ENCODE data around the gene PPIE. TPM values are rescaled to one million over a fixed set of nuclear protein-coding genes. Genes with fewer than 3 reads are reported as not detected.
"Not testable (repeated sequence)": the region's sequence is repeated elsewhere in the genome, so short reads cannot be mapped to it uniquely, and the experiment has no call there.

PPIE gene
- total RNA-seq, 1 experiment from 2014 or later: 80.7 TPM

DNA sequence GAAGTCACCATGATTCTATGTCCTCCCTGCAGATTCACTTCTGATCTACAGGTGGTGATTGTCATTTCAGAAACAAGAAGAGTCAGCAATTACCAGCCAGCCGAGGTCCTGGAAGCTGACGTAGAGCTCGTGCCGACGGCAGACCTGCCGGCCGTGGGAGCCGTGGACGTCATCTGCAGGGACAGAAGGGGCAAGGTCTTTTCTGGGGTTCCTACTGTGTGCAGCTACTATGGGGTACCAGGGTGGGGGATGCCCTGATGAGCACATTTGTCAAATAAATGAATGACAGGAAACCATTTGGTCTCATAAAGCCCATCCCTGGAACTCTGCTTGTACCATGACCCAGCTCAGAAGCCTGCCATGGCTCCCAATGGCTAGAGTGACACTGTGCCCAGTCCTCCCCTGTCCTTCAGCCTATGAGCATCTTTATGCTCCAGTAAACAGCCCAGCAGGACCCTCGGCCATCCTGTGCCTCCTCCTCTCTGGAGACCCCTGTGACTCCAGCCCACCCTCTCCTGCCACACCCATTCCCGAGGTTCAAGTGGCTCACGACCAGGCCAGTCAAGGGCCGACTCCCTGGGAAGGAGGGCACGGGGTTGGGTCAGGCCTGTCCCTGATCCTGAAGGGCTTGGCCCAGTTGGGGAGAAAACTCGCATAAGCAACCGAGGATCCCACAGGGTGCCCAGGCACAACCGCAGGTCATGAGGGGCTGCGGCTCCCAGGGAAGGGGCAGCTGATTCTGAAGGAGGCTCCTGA is 25.1 kb downstream of the PPIE start:
- not testable (repeated sequence) for H3K27me3 ChIP-seq, DNase-seq, H3K36me3 ChIP-seq, H3K9me3 ChIP-seq, H3K4me3 ChIP-seq

DNA sequence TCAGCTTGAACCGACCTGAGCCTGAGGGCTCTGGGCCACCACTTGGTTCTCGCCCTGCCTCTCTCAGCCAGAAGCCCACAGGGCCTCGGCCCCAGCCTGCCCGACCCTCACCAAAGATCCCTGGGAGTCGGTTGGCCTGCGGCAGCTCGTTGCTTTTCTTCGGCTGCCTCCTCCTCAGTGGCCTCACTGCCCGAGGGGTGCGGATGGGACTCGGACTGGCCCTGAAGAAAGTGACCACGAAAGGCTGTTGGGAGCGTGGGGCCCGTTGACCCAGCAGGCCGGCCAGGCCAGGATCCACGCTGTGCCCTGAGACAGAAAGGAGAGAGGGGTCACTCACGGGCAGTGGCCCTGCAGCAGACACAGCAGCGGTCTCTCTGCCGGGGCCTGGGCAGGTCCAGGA is 25.8 kb downstream of the PPIE start:
- H3K9me3 ChIP-seq, DNase-seq, H3K4me3 ChIP-seq, H3K27me3 ChIP-seq, H3K36me3 ChIP-seq: not testable (repeated sequence)

DNA sequence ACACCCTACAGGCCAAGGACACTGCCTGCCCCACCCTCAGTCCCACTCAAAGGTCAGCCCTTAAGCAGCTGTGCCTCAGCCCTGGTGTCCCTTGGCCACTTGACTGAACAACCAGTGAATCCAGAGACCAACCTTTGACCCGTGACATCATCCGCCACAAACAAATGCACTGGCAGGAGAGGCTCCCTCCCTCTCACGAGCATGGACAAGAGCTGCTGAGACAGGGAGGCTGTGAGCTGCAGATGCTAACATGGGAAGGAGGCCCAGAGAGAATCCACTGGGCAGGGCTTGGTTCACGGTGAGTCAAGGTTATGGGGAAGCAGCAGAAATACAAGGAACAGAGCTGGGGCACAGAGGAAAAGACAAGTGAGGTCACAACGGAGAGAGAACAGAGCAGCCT is 27.8 kb downstream of the PPIE start:
- not testable (repeated sequence) for DNase-seq, H3K36me3 ChIP-seq

DNA sequence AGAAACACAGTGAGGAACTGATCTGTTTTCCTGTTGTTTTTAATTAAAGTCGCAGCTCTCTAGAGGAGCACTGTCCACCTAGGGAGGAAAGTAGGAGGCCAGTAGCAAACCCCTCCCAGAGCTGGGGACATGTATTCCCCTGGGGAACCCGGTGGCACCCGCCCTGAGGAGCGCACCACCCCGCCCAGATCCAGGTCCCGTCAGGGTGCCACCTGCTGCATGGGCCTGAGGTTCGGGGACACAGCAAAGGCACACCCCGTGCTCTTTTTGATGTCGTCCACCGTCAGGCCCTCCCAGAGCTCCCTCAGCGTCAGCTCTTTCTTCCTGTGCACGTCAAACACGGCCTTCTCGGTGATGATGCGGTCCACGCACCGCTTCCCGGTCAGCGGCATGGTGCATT is 30.8 kb downstream of the PPIE start:
- not testable (repeated sequence) for H3K9me3 ChIP-seq, DNase-seq, H3K27me3 ChIP-seq, H3K36me3 ChIP-seq, H3K4me3 ChIP-seq

More for the DNA sequence above, 27.8 kb downstream of the PPIE start:
- H3K4me3 ChIP-seq, H3K27me3 ChIP-seq, H3K9me3 ChIP-seq: not testable (repeated sequence)

DNA sequence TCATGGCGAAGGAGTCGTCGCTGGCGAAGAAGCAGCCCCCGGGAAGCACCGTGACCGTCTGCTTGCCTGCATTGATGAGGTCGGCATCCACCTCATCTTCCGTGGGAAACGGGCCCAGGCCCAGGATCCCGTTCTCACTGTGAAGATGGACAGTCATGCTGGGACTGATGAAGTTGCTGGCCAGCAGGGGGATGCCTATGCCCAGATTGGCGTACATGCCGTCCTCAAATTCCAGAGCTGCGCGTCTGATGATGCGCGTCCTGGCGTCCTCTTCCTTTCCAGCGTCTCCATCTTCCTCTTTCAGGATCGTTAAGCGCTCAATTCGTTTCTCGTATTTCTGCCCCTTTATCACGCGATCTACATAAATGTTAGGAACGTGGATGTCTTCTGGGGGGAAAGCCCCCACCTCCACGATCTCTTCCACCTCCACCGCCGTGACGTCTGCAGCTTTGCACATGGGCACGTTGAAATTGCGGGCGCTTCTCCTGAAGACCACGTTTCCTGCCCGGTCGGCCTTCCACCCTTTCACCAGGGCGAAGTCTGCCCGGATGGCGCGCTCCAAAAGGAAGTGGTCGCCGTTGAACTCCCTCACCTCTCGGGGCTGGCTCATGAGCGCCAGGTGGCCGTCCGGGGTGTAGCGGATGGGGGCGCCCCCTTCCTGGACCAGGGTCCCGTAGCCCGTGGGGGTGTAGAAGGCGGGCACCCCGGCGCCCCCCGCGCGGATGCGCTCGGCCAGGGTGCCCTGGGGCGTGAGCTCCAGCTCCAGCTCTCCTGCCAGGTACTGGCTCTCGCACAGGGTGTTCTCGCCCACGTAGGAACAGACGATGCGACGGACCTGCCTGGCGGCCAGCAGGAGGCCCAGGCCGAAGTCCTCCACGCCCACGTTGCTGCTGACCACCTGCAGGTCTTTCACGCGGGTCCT is 31.7 kb downstream of the PPIE start:
- H3K36me3 ChIP-seq, H3K4me3 ChIP-seq, H3K27me3 ChIP-seq, H3K9me3 ChIP-seq, DNase-seq: not testable (repeated sequence)

DNA sequence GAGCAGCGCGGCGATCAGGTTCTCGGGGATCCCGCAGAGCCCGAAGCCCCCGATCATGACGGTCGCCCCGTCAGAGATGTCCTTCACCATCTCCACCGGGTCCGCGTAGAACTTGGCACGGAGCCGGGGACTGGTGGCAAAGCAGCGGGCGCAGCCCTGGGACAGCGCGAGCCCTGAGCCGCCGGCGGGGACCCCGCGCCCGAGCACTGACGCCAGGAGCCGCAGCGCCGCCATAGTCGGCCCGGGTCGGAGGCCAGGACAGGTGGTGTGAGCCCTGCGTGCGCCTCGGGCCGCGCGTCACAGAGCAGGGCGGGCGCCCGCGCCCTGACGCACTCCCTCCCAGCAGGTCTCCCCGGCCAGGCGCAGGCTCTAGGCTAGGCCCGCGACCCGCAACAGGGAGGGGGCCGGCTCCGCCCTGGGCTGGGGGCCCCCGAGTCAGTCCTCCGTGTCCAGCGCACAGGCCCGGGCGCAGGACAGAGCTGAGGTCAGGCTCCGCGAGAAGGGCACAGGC is 32.4 kb downstream of the PPIE start, which contains the start of gene OXCT2:
Gene OXCT2, minus strand, starts transcription at position 327 of the 511 bp plus-strand sequence. Its CDS starts 93 bp downstream, at position 234.
- DNase-seq, H3K36me3 ChIP-seq, H3K4me3 ChIP-seq, H3K9me3 ChIP-seq, H3K27me3 ChIP-seq: not testable (repeated sequence)

DNA sequence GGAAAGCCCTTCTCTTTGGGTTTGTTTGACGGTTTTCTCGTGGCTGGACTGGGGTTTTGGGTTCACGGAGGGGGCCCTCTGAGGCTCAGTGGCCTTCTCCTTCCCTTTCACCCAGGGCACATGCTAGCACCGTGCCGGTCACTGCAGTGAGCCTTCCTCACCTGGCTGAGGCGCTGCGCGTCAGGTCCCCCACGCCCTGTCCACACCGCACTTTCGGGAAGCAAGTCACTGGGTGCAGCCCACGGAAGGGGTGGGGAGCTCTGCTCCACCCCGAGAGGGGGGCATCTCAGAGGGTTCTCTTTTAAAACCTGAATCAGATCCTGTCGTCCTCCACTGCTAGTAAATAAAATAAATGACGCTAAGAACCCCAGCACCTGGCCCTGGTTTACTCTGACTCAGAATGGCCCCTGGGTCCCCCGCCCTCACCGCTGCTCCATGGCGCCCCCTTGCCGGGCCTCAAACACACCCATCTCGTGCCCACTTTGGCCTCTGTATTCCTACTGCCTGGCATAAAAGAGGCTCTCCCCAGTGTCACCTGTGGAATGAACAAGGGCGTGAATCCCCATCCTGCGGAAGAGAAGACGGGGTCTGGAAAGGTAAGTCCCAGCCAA is 34.8 kb downstream of the PPIE start:
- H3K36me3 ChIP-seq, H3K4me3 ChIP-seq, H3K9me3 ChIP-seq, H3K27me3 ChIP-seq, DNase-seq: not testable (repeated sequence)

DNA sequence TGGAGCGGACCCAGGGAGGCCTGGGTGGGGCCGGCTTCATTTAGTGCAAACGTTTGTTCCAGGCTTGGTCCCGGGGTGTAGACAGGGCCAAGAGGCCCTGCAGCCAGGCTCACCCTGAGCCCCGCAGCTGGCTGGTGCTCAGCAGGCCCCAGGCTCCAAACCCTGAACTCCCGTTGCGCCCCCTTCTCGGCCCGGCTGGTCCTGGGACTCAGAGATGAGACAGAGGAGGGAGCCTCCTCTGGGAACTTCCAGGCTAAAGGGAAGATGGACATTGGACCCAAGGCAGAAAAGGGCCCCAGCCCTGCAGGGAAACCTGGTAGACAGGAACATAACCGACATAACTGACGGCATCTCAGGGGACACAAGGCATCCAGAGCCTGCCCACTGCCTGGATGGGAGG is 36.5 kb downstream of the PPIE start:
- not testable (repeated sequence) for H3K27me3 ChIP-seq, DNase-seq, H3K36me3 ChIP-seq, H3K4me3 ChIP-seq, H3K9me3 ChIP-seq

DNA sequence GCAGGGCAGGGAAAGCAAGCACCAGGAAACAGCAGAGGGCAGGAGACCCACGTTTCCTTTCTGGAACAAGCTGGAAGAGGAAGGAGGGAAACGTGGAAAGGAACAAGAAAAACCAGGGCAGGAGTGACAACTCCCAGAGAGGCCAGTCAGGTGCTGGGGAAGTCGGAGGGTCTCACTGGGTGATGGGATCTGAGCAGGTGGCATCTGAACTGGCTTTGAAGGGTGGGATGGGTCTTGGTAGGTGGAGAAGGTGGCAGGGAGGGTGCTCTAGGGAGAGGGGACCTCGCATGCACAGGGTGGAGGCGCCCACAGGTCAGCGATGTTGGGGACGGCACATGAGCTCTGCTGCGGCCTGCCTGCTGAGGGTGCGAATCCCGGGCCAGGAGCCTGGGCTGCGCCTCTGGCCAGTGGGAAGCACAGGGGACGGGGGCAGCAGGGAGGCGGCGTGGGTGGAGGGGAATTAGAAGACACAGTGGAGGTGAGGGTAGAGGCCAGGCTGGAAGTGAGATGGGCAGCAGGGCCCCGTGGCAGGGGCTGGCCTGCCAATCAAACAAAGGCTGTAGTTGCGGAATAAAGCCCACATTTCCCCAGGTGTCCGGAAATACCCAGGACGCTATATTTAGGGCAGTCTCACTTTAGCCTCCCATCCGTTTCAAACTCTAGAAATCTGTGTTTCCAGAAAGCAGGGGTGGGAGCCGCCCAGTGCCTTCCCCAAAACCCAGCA is 37.2 kb downstream of the PPIE start:
- not testable (repeated sequence) for H3K4me3 ChIP-seq, H3K9me3 ChIP-seq, H3K36me3 ChIP-seq, H3K27me3 ChIP-seq, DNase-seq

DNA sequence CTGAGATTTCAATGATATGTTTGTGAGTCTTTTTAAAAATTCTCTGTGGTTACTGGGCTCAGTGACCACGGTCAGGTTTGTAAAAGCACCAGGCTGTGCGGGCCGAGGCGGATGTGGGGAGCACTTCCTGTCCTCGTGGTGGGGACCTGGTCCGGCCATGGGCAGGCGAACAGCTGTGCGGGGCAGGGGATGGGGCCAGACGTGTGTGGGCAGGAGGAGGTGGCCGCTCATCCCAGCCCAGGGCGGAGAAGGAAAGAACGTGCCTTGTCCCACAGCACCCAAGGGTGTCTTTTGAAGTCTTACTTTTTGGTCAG is 37.7 kb downstream of the PPIE start:
- no peak for DNase-seq
- no peaks in the 10 kb centered on the region for H3K9me3 ChIP-seq

DNA sequence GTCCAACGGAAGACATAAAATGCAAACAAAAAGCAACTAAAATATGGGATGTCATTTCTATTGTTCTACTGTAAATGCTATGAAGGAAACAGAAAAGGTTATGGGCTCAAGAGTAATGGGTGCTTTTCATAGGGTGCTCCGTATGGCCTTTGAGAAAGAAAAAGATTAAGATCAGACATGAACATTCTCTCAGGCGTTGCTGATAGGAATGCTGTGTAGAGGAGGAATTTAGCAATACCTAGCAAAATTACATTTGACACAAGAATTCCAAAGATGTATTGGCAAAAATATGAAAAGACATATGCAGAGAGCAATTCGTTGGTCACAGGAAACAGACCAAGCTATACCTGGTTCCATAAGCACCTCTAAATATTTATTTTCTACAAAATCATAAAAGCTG is 38.2 kb downstream of the PPIE start:
- no peaks in the 10 kb centered on the region for H3K9me3 ChIP-seq
- no peak overlapping the region for H3K4me3 ChIP-seq
- DNase-seq: no peak
- H3K27me3 ChIP-seq: no peaks in the 10 kb centered on the region
- no peaks in the 10 kb centered on the region for H3K36me3 ChIP-seq

More for the DNA sequence above, 37.7 kb downstream of the PPIE start:
- no peaks in the 10 kb centered on the region for H3K36me3 ChIP-seq
- H3K27me3 ChIP-seq: no peaks in the 10 kb centered on the region
- H3K4me3 ChIP-seq: no peak overlapping the region

DNA sequence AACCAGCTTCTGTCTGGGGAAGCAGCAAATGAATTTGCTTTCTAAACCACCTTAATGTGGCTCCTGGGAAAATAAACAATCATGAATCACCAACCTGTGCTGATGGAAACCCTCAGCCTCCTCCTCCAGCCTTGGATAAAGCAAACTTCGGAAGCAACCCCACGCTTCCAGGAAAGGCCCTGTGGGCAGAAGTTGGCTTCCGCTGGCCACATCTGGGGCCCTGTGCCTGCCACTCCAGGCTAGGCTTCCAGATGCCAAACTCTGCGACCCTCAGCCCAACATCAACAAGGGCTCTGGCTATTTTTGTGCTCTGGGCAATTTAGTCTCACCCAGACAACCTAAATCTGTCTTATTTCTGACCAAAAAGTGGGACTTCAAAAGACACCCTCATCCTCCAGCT is 38.6 kb downstream of the PPIE start:
- H3K27me3 ChIP-seq: no peaks in the 10 kb centered on the region
- H3K4me3 ChIP-seq: no peak overlapping the region
- no peaks in the 10 kb centered on the region for H3K36me3 ChIP-seq
- H3K9me3 ChIP-seq: no peaks in the 10 kb centered on the region
- no peak for DNase-seq

DNA sequence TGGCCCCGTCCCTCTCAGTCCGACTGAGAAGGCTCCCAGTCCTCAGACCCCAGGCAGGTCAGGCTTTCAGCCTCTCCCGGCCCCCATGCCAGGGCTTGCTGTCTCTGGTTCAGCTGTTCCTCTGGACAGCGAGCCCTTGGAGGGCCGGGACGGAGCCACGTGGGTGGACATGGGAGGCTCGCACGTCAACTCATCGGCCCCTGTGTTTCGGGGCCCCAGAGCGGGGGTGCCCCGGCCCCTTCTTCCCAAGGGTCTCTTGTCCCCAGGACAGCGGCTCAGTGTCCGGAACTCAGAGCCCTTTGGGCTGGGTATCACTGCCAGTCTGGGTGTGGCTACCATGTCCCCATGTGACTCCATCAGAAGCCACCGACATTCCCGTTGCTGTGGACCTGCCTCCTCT is 39.2 kb downstream of the PPIE start:
- H3K36me3 ChIP-seq, H3K4me3 ChIP-seq, H3K27me3 ChIP-seq, DNase-seq, H3K9me3 ChIP-seq: not testable (repeated sequence)

DNA sequence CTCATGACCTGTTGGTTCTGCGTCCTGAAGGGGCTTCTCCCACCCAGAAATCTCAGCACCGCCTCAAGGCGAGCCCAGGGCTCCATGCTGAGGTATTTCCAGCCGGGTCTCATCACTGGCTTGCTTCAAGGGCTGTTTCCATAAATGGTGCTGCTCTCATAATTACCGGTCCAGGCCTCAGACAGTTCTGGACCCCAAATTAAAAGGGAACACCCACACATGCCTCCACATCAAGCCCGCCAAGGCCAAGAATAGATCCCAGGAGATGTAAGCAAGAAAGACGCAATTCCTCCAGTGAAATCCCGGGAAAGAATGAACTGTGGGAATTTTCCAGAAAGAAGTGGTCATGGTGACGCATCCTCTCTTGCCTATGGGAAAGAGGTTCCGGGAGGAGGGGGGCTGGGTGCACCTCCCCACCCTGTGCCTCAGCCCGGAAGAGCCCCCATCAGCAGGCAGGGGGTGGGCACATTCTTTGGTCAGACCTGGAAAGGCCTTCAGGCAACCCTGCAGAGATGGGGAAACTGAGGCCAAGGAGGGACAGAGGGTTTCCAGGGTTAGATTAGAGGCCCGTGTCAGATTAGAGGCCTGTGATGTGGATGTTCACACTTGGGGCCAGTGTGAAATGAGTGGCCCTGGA is 39.9 kb downstream of the PPIE start:
- H3K27me3 ChIP-seq, DNase-seq, H3K4me3 ChIP-seq, H3K36me3 ChIP-seq, H3K9me3 ChIP-seq: not testable (repeated sequence)

DNA sequence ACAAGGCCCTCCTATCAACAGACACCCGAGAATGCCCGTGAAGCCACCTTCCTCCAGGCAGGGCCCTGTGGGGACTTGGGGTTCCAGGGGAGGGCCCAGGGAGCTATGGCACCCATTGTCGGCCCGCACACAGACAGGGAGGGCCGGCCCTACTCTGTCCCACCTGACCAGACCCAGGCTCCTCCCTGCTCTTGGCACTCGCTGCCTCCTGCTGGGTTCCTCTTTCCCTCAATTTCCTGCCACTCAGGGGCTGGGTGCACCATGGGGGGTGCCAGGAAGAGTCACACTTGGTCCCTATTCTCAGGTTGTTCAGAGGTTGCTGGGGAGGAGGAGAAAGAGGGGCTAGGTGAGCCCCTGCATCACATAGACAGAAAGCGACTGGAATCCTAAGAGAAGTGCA is 40.5 kb downstream of the PPIE start:
- Histone ChIP-seq H3K9me3 (no peaks in the 10 kb centered on the region), H3K4me3 (no peak overlapping the region), H3K27me3 (no peaks in the 10 kb centered on the region), H3K36me3 (no peaks in the 10 kb centered on the region)
- no peak for DNase-seq

DNA sequence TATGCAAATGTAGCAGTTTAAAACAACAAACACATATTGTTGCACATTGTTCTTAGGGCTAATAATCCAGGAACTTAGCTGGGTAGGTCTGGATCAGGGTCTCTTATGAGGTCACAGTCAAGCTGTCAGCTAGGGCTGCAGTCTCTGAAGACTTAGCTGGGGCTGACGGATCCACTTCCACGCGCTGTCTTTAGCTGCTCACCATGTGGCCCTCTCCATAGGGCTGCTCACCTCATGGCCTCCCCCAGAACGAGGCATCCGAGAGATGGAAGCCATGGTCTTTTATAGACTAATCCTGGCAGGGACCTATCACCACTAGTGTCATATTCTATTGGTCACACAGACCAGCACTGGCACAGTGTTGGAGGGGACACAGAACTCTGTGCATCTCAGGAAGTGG is 41.1 kb downstream of the PPIE start:
- H3K9me3 ChIP-seq: no peaks in the 10 kb centered on the region
- H3K27me3 ChIP-seq: no peaks in the 10 kb centered on the region
- no peak for DNase-seq
- H3K36me3 ChIP-seq: no peaks in the 10 kb centered on the region
- no peak overlapping the region for H3K4me3 ChIP-seq

All from MG63 (cell line).